DMS153 treated with DMSO at 0.1 percent for 48 hours (cell line): ENCODE data around the gene DHX16.
"Not testable (repeated sequence)": the region's sequence is repeated elsewhere in the genome, so short reads cannot be mapped to it uniquely, and the experiment has no call there.

Source experiments
- DNase-seq: peaks from one replicate; lab custom pipeline; 2025; ENCODE audit not compliant: unreplicated experiment; lab: John Stamatoyannopoulos, UW

Gene DHX16

GRCh38 chr6:30672445-30673253 is at the start of gene DHX16:
Gene DHX16, minus strand, starts transcription at chr6:30673006. Its CDS starts 165 bp downstream, at chr6:30672841.
- DNase-seq: peak; percentile 96

GRCh38 chr6:30722025-30722279 is 49.1 kb upstream of the DHX16 start:
- DNase-seq: not testable (repeated sequence)

DNA sequence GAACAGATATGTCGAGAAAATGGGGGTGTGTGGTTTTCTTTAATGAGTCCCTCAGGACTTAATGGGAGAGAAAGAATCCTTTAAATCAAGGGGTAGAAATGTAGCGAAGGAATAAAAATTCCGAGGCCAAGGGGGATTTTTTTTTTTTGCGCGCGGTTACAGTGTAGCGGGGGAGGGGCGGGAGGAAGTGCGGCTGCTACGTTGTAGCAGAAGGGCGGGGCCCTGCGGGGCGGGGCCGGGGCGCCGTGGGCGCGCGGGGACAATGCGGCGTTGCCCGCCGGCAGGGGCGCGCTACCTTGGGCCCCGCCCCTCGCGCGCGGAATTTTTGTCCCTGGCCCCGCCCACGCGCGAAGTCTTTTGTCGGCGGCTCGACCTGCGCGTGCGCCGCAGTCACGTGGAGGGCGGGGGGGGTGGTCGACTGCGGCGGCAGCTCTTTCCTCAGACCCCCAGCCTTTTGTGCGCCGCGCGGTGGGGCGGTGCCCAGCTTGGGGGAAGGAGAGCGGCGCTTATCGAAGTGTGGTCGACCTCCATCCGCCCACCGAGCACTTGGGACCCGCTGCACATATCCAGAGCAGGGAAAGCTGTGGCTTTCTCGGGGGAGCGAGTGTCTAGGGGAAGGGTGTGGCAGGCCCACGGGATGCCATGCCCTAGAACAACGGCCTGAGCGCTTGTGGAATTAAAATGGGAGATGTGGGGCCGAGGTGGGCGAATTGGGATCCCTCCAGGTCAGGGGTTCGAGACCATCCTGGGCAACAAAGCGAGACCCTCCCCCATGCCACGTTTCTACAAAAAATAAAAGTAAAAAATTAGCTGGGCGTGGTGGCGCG is 48.6 kb upstream of the DHX16 start:
- peak; percentile 79 for DNase-seq

DNA sequence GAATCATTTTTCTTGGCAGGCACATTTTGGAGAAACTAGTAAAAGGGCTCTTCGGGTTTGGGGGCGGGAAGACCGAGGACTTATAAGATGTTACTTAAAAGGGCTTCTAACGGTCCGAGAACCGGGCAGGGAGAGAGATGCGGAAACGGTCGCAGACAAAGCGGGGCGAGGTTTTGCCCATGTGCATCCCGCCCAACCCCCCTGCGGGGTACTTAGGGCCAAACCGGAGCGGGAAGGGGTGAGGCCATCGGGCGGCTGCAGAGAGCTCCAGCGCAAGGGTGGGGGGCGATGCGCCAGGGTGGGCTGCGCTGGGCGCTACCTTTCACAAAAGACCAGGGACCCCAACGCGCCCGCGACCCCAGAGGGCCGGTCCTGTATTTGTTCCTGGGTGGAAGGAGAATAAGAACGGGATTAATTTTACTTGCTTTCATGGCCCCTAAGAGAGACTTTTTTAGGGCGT is 48.0 kb upstream of the DHX16 start:
- peak; percentile 25 for DNase-seq

DNA sequence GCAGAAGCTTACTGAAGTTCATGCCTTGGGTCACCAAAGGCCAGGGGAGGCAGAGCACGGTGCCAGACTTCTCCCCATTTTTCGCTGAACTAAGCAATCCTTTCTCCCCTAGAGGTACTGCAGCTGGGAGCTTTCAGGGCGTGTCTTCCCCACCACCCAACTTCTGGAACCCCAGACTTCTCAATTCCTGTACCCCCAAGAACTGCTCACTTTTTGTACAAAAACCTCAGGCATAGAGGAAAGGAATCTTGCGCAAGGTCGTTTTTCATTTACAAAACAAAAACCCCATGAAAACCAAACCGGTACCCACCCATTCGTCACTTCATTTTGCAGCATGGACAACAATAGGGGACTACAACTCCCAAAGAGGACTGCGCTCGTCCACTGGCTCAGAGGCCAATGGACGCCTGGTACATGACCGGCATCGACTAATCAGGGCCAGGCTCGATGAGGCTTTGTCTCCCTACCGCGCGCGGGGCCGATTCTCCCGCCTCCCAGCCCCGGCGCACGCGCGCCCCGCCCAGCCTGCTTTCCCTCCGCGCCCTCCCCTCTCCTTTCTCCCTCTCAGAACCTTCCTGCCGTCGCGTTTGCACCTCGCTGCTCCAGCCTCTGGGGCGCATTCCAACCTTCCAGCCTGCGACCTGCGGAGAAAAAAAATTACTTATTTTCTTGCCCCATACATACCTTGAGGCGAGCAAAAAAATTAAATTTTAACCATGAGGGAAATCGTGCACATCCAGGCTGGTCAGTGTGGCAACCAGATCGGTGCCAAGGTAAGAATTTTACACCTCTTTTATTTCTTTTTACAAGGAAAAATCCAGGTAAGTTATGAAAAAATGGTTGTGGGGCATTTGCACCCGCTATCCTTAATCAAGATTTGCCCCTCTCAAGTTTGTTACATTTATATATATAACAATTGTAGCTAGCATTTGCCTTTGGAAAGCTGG is 47.3 kb upstream of the DHX16 start, which contains the start of gene TUBB:
TUBB (plus strand) TSS at position 562 of the 947 bp plus-strand sequence; CDS start at position 717, 155 bp downstream.
- peak; percentile 94 for DNase-seq

DNA sequence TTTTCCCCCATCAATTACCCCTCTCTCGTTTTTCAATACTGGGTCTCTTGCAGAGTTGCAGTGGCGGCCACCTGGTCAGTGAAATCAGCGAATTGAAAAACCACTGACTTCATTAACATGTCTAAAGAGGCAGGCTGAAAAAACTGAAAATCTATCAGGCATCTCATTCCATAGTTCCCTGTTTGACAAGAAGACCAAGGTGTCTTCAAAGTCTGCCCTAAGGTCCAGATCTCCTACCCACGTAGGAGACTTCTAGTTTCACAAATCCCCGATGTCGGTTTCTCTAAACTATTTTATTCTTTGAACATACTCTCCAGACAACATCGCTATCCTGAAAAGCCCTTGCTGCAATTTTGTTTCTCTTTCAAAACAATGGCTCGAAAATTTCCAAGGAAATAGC is 46.5 kb upstream of the DHX16 start:
- DNase-seq: no peak

DNA sequence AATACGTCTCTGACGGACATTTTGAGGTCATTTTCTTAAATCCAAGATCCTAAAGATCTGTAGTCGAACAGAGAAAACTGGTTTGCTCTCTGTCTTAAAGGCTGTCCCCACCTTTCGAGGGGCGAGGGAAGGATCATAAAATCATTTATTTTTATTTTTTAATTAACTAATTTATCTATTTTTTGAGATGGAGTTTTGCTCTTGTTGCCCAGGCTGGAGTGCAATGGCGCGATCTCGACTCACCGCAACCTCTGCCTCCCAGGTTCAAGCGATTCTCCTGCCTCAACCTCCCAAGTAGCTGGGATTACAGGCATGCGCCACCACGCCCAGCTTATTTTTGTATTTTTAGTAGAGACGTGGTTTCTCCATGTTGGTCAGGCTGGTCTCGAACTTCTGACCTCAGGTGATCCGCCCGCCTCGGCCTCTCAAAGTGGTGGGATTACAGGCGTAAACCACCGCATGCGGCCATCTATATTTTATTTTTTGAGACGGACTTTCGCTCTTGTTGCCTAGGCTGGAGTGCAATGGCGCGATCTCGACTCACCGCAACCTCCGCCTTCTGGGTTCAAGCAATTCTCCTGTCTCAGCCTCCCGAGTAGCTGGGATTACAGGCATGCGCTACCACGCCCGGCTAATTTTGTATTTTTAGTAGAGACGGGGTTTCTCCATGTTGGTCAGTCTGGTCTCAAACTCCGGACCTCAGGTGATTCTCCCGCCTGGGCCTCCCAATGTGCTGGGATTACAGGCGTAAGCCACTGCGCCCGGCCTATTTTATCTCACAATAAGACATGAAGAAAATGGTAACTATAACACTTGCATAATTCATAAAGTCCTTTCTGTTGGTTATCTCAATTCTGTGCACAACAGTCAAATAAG is 45.3 kb upstream of the DHX16 start:
- not testable (repeated sequence) for DNase-seq

- peak; percentile 99 for DNase-seq
Measured at GRCh38 chr6:30717129-30717844, 44.5 kb upstream of the DHX16 start, which contains the start of gene MDC1. Gene MDC1, minus strand, starts transcription at chr6:30717281. Its CDS starts 2,106 bp downstream, at chr6:30715175.

DNA sequence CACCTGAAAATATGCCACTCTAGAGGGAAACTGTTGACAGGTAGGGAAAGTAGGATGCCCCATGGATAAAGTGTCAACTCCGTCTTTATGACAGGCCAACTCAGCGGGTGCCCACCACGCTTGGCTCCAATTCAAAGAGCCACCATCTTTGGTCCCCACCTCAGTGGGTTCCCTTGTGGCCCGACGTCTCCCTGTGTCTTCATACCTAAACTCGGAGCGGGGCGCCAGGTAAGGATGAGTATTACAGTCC is 44.0 kb upstream of the DHX16 start:
- no peak for DNase-seq

DNA sequence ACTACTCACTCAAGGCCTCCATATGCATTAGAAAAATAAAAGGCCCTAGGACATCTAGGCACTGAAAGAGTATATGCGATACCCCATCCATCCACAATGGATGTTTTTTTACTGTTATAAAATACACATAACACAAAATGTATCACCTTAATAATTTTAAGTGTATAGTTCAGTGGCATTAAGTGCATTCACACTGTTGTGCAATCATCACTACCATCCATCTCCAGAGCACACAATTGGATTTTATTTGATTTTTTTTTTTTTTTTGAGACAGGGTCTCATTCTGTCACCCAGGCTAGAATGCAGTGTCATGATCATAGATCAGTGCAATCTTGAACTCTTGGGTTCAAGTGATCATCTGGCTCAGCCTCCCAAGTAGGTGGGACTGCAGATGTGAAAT is 41.5 kb upstream of the DHX16 start:
- no peak for DNase-seq

DNA sequence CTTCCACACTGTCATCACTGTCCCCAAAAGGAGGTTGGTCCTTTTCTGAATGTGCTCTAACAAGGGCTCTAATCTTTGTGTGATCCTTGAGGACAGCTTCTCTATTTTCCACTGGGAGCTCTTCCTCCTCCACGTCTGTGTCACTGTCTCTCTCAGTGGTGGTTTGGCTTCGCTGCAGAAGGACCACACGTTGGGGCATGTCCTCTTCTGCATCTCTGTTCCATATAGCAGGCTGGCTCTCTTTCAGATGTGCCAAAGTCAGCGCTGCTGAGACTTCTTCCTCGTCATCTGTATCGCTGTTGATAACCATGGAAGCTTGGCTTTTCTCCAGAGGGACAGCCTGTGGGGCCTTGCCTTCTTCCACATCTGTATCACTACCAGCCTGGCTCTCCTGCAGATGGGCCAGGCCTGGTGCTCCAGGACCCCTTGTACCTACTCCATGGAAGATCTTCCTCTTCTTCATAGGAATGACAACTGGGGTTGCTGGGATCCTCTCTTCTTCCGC is 39.7 kb upstream of the DHX16 start:
- DNase-seq: no peak

GRCh38 chr6:30711758-30712380 is 39.1 kb upstream of the DHX16 start:
- no peak for DNase-seq

- no peak for DNase-seq
Measured at GRCh38 chr6:30709101-30709868, 36.5 kb upstream of the DHX16 start.

DNA sequence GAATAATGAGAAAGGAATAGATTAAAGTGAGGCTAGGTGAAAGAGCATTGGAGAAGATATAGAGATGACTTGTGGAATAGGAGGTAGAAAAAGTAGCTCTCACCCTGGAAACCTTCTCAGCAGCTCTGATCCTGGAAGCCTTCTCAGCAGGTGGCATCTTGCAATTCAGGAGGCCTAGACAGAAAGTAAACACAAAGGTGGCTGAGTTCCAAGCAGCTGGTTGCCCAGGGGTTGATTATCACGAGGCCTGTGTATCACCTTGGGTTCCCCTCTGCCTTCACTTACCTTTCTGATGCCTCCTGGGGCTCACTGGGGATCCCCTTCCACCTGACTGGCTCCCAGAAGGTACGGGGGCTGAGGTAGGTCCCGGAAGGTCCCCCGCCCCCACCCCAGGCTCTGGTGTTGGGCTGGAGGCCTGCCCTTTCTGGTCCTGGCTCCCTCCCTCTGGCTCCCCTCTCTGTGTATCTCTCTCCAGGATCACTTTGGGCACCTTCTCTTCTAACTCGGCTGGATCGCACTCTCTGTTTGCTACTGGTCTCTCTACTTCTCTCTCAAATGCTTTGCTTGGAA is 34.6 kb upstream of the DHX16 start:
- peak; percentile 62 for DNase-seq

- DNase-seq: no peak
Measured at GRCh38 chr6:30705620-30706019, 32.8 kb upstream of the DHX16 start.

- DNase-seq: no peak
Measured at GRCh38 chr6:30703821-30704220, 31.0 kb upstream of the DHX16 start.

DNA sequence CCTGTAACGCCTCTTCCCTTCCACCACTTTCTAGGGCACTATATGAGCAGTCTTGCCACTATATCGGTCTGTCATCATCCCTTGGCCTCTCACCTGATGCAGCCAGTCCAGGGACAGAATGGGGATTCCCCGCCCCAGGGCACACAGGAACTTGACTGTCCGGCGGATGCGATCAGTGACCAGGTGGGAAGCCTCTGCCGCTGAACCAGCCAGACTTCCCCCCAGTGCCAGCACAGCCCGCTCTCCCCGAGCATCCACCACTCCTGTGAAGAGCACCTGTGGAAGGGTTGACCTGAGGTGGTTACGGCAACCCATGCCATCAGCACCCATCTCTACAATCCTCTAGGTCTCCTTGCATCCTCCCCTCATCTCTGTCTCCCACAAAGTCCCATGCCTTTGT is 30.2 kb upstream of the DHX16 start:
- DNase-seq: no peak

DNA sequence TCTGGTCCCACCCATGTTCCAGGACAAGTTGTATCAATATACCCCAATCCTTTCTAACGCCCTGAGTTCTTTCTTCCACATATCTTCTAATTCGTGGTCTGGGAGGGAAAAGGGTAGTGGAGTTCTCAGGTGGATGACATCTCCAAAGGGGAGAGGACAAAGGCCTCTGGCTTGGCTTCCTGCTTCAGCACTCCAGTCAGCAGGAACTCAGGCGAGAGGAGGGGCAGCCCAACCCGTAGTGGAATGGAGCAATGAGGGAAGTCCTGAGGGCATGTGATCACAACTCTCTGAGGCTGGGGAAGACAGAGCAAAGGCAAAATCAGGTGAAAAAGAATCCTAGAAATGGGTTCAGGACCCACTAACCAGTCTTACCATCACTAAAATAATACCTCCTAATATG is 27.5 kb upstream of the DHX16 start:
- no peak for DNase-seq
